GM19468 (cell line): ENCODE measurements around the gene PPFIBP2.

Experiments
- ATAC-seq: cut with Tn5 transposase; IDR thresholded peaks from one replicate; pipeline ENCODE4 v1.9.1; 2021; ENCODE audit warnings: mild to moderate bottlenecking, moderate library complexity, moderate number of reproducible peaks; ENCODE audit not compliant: unreplicated experiment; ENCODE audit errors: extremely low read depth

The PPFIBP2 gene

GRCh38 chr11:7675631-7676030 is 161.8 kb downstream of the PPFIBP2 start:
- ATAC-seq = no peak

GRCh38 chr11:7677071-7677470 is 163.3 kb downstream of the PPFIBP2 start:
- no peak for ATAC-seq

GRCh38 chr11:7677796-7678201 is 164.0 kb downstream of the PPFIBP2 start:
- no peak for ATAC-seq

- no peak for ATAC-seq
These were observed 169.8 kb downstream of the PPFIBP2 start for GRCh38 chr11:7683571-7683970.

- no peak for ATAC-seq
These were observed 173.0 kb downstream of the PPFIBP2 start for GRCh38 chr11:7686761-7687160.

- no peak for ATAC-seq
These were observed 173.6 kb downstream of the PPFIBP2 start for GRCh38 chr11:7687386-7687785.

- peak; percentile 66 for ATAC-seq
These were observed 174.5 kb downstream of the PPFIBP2 start for GRCh38 chr11:7688238-7688826.

GRCh38 chr11:7689239-7689638 is 175.4 kb downstream of the PPFIBP2 start:
- no peak for ATAC-seq

GRCh38 chr11:7690648-7691047 is 176.8 kb downstream of the PPFIBP2 start:
- no peak for ATAC-seq

GRCh38 chr11:7691759-7692350 is 178.1 kb downstream of the PPFIBP2 start:
- no peak for ATAC-seq

GRCh38 chr11:7692426-7692825 is 178.6 kb downstream of the PPFIBP2 start:
- no peak for ATAC-seq

- no peak for ATAC-seq
These were observed 180.4 kb downstream of the PPFIBP2 start for GRCh38 chr11:7694235-7694634.

- ATAC-seq = no peak
These were observed 182.6 kb downstream of the PPFIBP2 start for GRCh38 chr11:7696424-7696823.
